Activated CD8-positive, alpha-beta memory T cell treated with anti-CD3 and anti-CD28 coated beads for 1 hour (primary cell): ENCODE measurements around the gene FAM210B.
"Not testable (repeated sequence)": the region's sequence is repeated elsewhere in the genome, so short reads cannot be mapped to it uniquely, and the experiment has no call there.

Source experiments
- DNase-seq, 2 donors: peaks; one replicate each; pipeline ENCODE4 v3.0.0-alpha.2; 2020; ENCODE audit warnings: low read depth in 1 of 2; ENCODE audit errors: extremely low read depth in 1 of 2

Gene FAM210B, protein sequence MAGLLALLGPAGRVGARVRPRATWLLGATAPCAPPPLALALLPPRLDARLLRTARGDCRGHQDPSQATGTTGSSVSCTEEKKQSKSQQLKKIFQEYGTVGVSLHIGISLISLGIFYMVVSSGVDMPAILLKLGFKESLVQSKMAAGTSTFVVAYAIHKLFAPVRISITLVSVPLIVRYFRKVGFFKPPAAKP

DNA sequence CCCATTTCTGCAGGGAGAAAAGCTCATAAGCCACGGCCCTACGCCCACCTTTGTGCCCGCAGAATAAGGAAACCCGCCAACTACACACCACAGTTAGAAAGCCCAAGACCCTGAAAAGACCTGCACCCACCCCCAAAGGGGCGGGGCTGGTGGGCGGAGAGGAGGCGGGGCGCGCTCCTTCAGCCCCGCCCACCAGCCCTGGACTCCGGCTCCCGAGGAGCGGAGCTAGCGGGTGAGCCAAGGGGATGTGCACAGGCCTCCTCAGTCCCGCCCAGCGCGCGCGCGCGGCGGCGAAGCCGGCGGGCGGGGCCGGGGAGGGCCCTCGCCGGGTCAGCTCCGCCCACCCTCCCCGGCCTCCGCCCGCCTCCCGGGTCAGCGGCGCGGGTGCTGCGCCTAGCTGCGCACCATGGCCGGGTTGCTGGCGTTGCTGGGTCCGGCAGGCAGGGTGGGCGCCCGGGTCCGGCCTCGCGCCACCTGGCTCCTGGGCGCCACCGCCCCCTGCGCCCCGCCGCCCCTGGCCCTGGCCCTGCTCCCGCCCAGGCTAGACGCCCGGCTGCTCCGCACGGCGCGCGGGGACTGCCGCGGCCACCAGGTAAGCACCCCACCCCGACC is at the start of gene FAM210B:
Gene FAM210B (plus strand): TSS at position 375 of the 612 bp plus-strand sequence. CDS start 32 bp downstream, at position 407.
- DNase-seq, result peak; percentile 29 to 70

DNA sequence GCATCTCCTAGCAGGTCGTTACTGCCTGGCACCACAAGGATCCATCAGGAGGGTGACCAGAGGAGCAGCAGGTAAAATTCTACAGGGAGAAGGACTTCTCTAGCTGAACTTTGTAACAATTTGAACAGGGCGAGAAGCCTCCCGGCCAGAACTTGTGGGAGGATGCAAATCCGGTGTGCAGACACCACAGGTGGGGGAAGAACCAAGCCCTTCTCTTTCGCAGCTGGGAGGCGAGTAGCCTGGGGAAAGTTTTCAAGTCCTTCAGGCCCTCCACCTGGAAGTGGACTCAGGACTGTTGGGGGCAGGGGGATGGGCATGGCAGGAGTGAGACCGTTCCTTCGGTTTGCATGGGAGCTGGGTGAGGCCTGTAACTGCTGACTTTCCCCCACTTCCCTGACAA is 42.7 kb upstream of the FAM210B start:
- no peak for DNase-seq

DNA sequence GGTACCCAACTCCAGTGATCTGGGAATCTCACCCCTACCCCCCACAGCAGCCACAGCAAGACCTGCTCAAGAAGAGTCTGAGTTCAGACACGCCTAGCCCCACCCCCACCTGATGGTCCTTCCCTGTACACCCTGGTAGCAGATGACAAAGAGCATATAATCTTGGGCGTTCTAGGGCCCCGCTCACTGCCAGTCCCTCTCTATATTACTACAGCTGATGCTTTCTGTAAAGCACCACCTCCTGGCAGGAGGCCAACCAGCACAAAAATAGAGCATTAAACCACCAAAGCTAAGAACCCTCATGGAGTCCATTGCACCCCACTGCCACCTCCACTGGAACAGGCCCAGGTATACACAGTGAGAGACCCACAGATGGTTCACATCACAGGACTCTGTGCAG is 42.3 kb upstream of the FAM210B start:
- no peak for DNase-seq

DNA sequence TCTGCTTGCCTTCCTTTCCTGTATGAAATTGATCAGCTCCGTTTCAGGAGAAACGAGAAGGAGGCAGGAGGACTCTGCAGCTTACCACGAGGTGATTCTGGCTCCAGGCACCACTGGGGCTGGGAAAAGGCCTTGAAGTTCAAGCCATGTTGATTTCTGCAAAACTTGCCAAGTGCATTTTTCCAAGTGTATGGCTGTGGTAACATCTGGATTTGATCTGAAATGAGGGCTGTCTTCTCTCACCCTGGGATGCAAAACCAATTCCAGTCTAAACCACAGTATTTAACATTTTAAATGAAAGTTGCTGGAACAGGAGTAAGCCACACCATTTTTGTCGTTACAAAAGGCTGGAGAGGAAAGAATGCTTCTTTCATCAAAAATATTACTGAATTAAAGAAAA is 36.1 kb upstream of the FAM210B start:
- DNase-seq, result no peak

DNA sequence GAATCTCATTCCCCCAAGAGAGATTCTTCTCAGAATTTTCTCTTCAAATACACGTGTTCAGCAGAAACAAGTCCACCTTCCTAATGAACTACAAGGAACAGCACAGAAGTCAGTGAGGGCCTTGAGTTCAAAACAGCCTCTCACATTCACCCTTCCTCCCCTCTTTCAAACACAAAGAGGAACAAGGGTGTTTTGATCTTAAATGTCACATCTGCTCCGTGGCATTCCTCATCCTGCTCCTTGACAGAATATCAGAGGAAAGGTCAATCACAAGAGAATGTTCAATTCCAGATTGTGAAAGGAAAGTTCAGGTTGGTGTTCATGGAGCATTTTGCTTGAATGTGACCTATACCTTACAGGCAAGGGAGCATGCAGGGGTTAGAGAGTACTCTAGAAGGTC is 35.6 kb upstream of the FAM210B start:
- DNase-seq, result no peak

DNA sequence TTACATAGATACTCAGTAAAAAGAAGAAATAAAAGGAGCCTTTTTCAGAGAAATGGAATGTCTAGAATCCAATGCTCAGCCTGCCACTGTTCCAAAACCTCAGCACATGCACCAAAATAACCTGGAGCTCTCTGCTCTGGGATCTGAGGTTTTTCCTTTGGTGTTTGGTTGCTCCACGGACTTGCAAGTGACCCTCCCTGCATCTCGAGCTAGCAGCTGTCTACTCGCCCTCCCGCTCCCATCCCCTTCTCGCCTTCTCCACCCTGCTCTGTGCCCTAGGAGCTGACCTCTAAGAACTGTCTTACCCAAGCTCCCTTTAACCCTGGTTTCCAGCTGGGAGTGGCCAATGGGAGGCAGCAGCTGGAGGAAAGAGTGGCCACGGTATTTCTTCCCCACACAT is 35.1 kb upstream of the FAM210B start:
- no peak for DNase-seq

DNA sequence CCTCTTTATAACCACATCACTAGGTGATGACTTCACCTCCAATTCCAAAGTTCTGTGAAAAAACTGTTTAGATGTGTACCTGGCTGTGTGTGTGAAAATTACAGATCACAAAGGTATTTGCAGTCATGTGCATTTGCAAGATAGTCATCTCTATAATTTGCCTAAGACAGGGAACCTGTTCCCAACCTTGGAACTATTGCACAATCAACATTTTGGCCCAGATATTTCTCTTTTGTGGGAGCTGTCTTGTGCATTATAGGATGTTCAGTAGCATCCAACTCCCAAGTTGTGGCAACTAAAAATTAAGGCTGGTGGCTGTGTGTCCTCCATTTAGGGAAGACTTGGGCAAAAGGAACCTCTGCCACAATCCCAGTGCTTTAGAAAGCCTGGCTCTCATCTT is 34.0 kb upstream of the FAM210B start:
- no peak for DNase-seq

DNA sequence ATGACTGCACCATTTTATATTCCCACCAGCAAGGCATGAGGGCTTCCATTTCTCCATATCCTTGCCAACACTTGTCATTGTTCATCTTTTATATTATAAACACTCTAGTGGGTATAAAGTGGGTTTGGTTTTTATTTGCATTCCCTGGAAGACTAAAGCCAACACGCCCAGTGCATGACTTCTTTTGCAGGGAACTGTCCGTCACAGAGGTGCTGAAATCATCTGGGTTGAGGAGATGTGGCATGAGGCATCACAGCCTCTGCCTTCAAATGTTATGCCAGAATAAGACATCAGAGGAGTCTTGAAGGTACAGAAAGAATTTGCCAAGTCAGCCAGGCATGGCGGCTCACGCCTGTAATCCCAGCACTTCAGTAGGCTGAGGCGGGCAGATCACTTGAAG is 29.9 kb upstream of the FAM210B start:
- no peak for DNase-seq

DNA sequence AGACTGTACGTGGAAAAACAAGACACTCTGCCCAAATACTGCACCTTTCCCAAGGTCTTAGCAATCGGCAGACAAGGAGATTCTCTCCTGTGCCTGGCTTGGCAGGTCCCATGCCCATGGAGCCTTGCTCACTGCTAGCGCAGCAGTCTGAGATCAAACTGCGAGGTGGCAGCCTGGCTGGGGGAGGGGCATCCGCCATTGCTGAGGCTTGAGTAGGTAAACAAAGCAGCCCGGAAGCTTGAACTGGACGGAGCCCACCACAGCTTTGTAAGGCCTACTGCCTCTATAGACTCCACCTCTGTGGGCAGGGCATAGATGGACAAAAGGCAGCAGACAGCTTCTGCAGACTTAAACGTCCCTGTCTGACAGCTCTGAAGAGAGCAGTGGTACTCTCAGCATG is 22.1 kb upstream of the FAM210B start:
- DNase-seq, result not testable (repeated sequence)

DNA sequence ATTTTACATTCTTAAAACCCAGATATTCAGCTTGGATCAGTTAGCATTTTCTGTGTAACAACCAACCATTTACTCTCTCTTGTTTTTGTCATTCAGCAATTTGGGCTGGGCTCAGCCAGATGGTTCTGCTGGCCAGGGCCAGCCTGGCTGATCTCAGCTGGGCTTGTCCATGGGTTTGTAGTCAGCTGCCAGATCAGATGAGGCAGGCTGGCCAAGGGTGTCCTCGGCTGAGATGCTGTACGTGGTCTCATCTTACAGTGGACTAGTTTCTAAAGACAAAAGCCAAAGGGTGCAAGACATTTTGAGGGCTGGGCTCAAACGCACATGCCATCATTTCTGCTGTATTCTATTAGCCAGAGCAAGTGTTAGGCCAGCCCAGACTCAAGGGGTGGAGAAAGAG is 16.0 kb upstream of the FAM210B start:
- no peak for DNase-seq

DNA sequence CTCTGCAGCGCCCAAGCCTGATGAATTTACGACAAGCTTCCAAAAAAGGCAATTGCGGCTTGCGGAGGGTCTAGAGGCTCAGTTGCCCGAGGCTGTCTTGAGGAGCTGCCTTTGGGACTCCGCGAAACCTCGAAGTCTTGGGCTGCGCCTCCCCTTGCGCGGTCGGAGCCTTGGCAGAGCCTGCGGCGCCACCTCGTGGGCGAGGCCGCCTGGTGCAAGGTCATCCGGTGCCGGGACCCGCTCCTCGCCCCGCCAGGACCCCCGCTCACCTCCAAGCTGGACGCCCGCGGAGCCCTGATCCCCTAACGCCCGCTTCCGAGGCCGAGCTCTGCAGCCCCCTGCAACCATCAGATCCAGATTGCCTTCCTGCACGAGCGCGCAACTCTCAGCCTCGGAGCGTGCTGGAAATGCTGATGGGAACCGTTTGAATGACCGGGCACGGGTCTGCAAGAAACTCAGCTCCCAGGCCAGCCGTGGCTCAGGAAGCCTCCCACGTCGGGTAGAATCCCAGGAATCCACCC is 14.9 kb upstream of the FAM210B start:
- DNase-seq, result peak in 1 of 2 donors; percentile 4

DNA sequence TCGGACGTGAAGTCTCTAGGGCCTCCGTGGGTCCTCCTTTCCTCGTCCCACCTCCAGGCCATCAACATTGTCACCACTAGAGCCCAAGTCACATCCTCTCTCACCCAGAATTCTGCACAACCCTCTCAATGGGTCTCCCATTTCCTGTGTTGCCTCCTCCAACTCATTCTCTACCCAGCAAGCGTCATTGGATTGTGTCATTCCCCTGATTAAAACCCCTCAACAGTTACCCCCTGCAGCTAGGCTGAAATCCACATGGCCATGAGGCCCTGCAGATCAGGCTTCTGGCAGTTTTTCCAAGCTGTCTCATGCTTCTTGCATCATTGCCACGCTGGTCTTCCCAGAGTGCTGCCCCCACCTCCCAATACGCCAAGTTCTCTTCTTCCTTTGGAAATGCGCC is 12.9 kb upstream of the FAM210B start:
- DNase-seq, result no peak

DNA sequence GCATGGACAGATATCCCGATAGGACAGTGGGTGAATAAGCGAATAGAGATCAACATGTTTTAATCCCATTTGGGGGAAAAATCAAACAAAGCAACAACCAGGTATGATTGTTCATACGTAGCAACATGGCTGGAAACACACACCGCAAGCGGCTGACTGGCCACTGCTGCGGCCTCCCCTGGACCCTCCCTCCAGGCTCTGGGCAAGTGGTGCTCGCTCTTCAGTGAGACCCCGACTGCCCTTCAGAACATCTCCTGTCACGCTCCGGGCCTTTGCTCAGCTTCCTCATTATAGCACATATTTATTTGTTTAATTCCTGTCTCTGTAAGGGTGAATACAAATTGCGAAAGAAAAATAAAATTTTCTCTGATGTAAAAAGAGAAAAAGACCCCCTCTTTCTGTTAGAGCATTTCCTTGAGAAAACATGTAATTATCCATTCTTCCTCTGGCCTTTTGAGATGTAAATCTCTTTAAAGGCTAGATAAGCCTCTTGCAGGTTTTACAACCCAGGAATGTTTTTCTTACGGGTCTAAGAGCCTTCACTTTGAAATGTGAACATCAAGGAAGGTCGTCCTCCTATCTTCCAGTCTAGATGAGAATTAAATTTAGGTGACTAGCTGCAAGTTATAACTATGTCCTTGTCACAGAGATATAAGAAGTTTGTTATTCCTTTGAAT is 11.0 kb upstream of the FAM210B start:
- DNase-seq, result no peak

DNA sequence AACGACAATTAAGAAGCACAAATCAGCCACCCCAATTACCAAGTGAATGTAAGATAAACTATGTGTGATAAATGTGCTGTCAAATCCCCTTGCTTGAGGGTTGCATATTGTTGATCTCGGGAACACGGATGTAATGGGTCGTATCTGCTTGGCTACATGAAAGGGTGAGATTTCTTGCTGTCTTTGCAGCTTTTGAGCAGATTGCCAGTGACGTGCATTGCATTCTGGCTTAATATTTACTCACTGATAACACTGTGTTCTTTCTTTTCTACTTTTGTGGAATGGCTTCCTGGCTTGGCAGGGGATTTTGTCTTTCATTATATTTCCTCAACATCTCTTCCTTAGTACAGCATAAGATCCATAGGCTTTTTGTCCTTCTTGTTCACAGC is 10.5 kb upstream of the FAM210B start:
- DNase-seq, result no peak

DNA sequence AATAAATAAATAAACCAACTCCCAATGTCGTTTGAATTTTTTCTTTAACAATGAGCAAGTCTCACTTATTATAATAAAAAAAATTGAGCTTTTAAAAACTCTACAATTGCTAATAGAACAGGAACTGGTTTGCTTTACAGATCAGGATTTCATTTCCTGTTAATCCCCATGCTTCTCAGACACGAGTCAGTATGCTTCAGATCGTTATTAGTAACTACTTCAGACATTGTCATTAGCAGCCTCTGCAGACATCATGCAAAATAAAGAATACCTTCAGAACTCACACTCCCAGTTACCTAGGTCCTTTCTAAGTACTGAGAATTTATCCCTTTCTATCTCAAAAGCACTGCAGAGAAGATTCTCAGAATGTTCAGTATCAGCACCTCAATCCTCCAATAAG is 10.0 kb upstream of the FAM210B start:
- DNase-seq, result no peak

DNA sequence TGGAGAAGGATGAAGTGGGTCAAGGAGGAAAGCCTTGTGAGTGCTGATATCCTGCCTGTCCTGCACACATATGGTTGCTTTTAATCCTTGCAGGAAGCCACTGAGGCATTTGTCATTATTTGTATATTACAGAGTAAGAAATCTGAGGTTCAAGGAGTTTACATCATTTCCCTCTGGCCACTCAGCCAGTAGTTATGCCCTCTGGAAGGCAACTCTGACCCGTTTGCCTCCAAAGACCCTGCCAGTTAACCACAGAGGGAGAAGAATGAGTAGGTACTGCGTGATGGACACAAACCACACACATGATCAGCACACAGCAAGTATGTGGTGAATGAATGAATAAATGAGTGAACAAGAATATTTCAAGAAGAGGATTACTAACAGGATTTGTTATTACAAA is 7.9 kb upstream of the FAM210B start:
- no peak for DNase-seq

DNA sequence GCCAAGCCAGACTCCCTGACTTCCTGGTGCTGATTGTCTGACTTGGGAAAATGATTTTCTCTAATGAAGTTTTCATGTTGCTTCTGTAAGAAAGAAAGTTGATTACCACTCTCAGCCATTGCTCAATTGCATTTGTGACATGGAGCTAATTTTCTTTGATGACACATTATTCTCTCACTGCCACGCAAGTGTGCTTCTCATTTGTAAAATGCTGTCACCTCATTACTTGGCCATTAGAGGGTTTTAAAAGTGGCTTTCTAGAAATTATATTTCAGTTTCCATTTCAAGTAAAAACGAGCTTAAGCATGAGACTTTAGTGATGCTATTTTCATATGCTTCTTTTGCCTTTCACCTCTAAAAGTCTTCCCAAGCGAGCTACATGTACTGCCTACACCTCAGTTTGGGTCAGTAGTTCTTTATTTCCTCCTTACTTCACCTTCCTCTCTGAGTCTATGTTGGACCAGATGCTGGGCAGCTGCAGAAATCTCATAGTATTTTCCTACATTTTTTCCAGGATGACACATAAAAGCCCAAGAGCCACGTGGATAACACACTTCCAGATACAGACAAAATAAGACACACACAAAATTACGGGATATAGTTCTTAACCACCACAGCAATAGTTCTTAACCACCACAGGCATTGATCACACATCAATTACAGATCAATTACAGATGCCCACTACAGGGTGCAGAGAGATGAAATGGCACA is 6.3 kb upstream of the FAM210B start:
- DNase-seq, result no peak

DNA sequence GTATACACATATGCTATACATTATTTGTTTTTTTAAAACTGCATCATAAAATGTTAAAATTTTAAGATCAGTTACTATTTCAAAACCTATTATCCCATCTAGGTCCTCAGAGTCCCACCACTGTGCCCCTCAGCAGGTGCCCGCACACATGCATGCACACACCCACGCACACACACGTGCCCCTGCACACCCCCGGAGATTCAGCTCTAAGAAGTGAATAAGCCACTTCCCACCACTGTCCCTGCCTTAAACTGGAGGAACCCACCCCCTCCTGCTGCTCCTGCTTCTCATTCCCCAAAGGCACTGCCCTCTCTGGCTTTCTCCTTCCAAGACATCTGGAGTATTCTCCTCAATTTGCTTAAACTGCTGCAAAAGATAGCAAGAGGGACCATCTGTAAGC is 5.4 kb upstream of the FAM210B start:
- DNase-seq, result no peak

DNA sequence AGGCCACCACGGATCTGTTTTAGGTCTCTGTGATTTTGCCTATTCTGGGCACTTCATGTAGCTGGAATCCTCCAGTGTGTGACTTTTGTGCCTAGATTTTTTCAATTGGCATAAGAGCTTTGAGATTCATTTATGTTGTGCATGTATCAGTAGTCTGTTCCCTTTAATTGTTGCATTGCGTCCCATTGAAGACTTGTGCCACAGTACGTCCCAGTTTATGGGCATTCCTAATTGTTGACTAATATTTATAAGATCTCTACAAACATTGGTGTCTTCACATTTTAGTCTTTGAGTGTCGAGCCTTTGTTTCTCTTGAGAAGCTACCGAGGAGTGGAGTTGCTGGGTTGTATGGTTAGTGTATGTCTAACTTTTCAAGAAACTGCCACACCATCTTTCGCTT is 704 bp upstream of the FAM210B start:
- DNase-seq, result no peak

DNA sequence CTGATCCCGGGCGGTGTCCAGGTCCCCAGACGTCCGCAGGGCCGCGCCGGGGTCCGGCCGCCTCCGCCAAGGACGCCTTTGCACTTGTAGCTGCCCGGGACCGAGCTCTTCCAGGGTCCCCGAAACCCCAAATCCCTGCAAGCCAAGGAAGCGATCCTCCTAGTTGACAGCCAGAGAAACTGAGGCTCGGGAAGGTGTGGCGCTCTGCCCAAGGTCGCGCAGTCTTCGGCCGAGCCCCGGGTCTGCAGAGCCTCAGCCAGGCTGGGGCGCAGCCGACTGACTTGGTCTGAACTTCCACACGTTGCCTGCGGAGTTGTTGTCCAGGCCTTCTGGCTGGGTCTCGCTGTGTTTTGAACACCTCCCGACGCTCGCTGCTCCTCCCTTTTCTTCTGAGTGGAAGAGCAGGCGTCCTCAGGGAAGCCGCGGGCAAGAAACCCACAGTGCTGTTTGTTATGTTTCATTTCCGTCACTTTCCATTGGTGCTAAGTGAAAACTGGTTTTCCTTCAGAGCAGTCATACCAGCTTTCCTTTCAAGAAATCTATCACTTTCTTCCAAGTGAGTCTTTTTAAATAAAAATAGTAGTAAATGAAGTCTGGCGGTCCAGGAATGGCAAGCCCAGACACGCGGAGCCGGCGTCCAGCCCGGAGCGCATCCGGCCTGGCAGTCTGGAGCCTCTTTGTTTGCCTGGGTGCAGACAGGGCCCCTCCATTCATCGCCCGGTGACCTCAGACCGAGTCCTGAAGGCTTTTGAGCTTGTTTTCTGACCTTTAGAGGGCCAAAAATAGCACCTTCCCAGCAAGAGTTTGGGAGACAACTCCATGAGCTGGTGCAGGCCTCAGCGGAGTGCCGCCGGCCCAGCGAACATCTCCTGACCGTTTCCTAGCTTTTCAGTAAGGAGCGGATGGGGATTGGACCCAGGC is 698 bp downstream of the FAM210B start:
- no peak for DNase-seq
